GM21528 (cell line): ENCODE data around the gene IL18BP.

Source experiments
- ATAC-seq: cut with Tn5 transposase; IDR thresholded peaks from one replicate; pipeline ENCODE4 v1.9.1; 2021; ENCODE audit warnings: mild to moderate bottlenecking, moderate library complexity; ENCODE audit not compliant: unreplicated experiment, low FRiP score

The IL18BP gene

DNA sequence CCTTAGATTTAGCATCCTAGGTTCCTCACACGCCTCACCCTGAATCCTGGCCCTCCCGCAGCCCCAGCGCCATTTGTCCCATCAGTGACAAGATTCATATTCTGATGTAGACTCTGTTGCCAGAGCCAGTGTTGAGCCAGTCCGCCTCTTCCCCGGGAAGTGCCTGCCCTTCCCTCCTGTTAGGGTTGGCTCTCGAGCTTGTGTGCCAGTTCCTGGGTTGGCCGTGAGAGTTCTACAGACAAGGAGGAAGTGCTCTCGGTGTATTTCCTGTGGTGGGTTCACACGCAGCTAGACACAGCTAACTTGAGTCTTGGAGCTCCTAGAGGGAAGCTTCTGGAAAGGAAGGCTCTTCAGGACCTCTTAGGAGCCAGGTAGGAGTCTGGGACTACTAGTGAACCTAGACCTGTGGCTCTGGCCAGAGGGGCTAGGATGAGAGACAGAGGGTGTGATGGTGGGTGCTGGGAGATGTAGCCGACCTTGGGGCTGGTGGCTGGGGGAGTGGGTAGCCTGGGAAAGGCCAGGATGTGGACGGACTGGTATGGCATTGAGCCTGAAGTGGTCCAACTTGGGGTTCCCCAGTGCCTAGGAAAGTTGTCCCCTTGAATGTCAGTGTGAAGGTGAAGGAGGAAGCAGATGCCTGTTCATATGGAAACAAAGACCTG, at the start of gene IL18BP:
IL18BP (plus strand) TSS at position 261 of the 662 bp plus-strand sequence. CDS start 1,076 bp downstream, outside the sequence.
- ATAC-seq = no peak

DNA sequence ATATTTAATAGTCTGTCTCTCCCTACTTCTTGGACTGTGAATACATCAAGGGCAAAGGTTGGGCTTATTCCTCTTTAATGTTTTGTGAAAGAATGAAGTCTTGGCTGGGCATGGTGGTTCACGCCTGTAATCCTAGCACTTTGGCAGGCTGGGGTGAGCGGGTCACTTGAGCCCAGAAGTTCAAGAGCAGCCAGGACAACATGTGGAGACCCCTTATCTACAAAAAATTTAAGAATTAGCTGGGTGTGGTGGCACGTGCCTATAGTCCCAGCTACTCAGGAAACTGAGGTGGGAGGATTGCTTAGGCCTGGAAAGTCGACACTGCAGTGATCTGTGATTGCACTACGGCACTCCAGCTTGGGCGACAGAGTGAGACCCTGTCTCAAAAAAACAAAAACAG, 49.7 kb upstream of the IL18BP start:
- no peak for ATAC-seq

DNA sequence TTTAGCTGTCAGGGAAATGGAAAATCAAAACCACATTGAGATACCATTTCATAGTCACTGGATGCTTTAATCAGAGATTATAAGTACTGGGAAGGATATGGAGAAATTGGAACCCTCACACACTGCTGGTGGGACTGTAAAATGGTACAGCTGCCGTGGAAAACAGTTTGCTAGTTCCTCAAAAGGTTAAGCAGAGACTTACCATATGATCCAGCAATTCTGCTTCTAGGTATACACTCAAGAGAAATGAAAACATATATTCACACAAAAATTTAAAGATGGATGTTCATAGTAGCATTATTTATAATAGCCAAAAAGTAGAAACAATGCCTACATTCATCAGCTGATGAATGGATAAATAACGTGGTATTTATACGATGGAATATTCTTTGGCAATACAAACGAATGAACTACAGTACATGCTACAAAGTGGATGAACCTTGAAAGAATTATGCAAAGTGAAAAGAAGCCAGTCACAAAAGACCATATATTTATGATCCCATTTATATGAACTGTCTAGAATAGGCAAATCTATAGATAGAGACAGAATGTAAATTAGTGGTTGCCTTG, 46.9 kb upstream of the IL18BP start:
- no peak for ATAC-seq

DNA sequence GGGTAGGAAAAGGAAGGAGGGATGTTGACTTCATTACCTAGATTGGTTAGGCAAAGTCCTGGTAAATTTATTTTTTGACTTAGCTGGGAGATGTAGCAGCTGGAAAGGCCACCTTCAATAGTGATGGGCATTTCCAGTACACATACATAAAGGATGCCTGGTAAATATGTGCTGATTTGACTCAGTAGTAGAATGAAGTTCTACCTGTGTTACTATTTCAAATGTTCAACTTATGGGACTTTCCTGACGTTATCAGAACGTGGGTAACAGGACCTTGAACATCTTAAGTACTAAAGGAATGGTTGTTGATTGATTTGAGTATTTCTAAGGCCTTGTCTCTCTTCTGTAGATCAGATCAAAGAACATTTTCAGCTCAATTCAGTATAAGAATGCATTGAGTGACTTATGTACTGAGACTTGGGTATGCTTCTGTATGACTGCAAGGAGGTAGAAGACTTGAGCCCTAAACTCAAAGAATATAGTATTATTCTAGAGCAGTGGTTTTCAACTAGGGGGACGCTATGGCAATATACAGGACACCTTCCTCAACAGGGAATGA, 42.7 kb upstream of the IL18BP start:
- no peak for ATAC-seq

DNA sequence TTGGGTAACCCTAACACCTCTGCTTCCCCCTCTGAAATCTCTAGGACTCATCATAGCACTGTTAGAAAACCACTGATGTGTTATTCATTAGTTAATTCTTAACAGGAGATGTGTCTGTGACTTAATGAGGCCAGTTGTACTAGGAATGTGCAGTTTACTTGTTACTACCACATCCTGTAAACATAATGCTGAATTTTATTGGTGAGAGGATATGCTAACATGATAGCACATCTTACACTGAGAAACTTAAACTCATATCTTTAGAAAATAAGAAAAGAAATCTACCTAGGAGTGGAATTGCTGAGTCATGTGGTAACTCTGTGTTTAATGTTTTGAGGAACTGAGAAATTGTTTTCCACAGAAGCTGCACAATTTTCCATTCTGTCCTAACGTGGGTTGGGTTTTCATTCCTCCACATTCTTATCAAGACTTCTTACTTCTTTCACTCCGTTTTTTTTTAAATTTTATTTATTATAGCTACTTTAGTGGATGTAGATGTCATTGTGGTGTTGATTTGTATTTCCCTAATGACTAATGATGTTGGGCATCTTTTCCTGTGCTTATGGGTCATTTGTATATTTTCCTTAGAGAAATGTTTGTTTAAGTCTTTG, 36.2 kb upstream of the IL18BP start:
- ATAC-seq = no peak

DNA sequence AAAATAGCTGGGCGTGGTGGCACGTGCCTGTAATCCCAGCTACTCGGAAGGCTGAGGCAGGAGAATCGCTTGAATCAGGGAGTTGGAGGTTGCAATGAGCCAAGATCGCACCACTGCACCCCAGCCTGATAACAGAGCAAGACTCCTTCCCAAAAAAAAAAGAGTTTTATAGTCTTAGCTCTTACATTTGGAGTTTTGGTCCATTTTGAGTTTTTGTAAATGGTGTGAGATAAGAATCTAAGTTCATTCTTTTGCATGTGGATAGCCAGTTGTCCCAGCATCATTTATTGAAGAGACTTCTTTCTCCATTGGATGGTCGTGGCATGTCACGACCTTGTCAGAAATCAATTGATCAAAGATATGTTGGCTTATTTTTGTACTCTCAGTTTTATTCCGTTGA, 35.2 kb upstream of the IL18BP start:
- ATAC-seq = no peak

DNA sequence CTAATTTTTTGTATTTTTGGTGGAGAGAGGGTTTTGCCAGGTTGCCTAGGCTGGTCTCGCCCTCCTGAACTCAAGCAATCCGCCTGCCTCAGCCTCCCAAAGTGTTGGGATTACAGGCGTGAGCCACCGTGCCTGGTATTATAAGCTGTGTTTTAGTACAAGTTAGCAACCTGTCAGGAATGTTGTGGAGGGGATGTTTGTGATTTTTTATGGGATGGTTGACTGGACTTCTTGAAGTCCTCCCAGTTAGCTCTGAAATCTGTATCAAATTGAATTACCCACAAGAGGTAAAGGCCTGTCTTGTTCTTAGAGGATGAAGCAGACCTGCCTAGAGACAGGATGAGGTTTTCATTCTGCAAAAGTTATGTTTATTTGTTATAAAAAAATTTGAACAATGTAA, 34.1 kb upstream of the IL18BP start:
- no peak for ATAC-seq

DNA sequence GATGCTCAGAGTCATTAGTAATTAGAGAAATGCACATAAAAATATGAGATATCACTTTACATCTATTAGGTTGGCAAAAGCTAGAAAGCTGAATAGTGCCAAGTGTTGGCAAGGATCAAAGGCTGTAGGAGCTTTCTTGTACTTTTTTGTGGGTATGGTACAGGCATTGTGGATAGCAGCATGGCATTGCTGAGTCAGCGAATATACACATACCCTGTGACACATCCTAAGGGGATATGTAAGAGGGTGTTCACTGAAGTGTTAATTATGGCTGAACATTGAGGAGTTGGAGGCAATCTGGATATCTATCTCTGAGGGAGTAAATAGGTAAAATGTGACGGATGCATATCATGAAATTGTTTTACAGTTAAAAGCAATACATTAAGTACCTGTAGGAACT, 27.0 kb upstream of the IL18BP start:
- no peak for ATAC-seq

DNA sequence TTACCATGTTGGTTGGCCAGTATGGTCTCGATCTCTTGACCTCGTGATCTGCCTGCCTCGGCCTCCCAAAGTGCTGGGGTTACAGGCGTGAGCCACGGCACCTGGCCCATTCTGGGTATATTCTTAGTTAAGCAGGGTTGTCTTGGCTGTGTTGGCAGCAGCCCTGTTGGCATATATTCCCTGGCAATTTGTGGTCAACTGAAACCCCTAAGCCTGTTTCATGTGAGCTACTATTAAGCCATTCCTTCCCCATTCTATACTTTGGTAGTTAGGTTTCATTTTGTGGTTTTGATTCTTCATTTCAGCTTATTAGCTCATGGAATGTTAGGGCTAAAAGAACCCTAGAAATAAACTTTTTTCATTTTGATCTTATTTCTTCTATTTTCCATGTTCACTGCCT, 22.2 kb upstream of the IL18BP start:
- ATAC-seq = no peak

DNA sequence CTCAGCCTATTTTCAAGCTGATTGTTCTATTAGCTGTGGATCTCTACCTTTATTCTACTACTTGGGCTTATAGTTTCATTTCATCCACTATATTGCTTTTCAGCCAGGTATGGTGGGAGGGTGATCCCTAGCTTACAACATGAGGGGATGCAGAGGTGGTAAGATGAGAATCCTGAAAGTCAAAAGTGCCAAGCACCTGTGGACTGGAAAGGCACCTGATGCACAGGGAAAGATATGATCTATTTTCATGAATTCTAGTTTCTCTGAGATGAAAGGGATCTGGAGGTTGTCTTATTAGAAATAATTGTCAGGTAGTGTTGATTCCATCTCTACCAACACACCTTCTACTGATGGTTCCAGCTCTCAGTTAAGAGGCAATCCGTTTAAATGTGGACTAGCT, 21.6 kb upstream of the IL18BP start:
- ATAC-seq = no peak

DNA sequence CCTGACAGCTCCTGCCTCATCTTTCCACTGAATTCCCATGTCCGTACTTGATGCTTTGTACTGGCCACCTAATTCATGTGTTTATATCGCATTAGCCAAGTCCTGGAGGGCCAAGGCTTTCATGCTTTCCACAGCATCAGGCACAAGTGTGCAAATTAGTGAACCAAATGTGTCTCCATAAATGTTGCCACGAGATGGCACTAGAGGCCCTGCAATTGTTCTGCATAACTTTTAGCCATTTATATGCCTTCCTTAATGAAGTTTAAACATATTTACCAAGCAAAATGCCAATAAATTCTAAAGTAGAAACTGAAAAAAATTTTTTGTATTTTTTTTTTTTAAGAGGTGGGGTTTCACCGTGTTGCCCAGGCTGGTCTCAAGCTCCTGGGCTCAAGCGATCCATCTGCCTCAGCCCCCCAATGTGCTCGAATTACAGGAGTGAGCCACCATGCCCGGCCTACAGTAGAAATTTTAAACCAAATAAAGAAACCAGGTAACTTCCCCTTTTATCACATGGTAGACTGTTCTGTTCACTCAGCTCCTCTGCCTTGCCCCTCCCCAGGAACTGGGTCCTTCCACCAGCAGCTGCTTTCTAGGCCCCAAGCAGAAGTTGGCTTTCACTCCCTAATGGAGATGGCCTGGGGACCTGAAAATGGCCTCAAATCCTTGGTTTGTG, 20.8 kb upstream of the IL18BP start:
- no peak for ATAC-seq

DNA sequence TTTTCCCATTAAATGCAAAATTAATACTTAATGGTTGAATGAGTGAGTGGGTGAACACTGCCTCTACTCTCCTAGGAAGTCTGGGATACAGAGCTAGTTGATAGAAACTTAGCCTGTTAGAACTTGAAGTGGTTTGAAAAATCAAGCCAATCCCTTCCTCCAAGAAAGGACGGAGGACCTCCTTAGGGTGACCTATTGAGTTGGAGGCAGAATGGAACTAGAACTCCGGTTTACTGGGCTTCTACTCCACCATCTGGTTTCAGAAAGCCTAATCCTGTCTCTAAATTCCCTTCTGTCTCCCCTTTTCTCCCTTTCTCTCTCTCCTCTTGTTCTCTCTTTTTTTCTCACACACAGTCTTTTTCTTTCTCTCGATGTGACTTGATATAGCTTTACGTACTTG, 19.6 kb upstream of the IL18BP start:
- no peak for ATAC-seq

DNA sequence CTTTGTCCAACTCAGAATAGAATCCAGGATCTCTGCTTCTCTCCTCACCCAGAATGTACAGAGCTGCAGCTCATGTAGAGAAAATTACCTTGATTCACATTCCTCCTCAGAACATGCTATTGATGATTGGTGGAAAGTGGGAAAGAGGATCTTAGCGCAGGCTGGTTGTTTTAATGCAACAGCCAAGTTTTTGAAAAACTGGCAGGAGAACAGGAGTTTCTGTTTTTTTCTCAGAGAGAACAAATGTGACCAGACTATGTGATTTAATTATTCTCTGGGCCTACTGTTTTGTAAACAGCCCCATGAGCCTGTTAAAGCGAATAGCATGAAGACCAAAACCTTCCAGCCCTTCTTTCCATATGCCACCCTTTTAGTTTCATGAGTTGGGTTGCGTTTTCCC, 19.1 kb upstream of the IL18BP start:
- ATAC-seq = no peak

DNA sequence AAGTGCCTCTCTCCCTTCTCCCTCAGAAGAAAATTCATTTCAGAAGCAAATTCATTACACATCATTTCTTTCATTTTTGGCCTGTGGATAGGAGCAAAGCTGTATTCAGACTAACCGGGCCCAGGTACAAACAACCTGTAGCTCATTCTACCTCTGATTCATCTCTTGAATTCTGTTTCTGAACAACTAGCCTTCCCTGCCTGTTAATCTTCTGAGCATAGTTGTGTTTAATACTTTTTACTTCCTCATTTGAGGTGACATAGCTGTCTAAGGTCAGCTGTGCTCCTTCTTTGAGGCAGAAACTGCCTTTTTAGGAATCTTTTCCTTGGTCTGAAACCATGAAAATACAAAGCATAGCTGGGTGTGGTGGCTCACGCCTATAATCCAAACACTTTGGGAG, 12.6 kb upstream of the IL18BP start:
- no peak for ATAC-seq

DNA sequence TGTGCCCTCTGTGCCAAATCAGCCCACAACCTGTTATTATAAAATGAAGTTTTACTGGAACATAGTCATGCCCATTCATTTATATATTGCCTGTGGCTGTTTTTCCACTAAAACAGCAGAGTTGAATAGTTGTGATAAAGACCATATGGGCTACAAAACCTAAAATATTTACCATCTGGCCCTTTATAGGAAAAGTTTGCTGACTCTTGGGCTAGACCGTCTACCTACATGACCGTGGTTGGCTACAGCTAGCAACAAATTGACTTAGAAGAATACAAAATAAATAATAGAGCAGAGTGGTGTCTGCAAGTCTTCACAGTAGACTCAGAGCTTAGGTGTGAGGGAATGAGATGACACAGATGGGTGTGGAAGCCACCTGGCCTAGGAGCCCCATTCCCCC, 11.2 kb upstream of the IL18BP start:
- no peak for ATAC-seq

DNA sequence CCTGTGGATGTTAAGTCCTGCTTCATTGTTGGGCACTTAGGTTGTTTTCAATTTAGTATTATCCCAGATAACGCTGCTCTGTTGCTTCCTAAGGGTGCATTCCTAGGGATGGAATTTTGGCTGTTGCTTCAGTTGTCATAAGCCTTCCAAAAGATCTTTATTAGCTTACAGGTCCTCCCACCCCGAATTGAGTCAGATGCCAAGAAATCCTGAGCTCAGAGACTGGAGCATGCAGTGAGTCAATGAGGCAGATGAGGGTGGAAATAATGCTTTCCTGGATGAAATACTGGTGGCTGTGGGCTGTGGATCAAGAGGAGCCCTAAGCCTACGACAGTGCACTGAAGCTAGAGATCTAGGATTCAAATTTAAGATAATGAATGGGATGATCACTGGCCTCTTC, 10.7 kb upstream of the IL18BP start:
- ATAC-seq = no peak

DNA sequence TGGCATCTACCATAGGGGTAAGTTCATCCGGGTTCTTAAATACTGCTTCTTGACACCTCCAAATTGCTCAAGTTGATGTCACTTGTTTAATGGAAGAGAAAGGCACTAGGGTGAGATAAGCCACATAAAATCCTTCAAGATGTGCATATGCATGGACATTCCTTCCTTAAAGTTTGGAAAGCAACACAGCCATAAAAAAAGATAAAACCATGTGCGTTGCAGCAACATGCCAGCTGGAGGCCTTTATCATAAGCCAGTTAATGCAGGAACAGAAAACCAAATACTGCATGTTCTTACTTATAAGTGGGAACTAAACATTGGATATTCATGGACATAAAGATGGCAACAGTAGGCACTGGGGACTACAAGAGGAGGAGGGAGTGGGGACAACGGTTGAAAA, 8.0 kb upstream of the IL18BP start:
- no peak for ATAC-seq

DNA sequence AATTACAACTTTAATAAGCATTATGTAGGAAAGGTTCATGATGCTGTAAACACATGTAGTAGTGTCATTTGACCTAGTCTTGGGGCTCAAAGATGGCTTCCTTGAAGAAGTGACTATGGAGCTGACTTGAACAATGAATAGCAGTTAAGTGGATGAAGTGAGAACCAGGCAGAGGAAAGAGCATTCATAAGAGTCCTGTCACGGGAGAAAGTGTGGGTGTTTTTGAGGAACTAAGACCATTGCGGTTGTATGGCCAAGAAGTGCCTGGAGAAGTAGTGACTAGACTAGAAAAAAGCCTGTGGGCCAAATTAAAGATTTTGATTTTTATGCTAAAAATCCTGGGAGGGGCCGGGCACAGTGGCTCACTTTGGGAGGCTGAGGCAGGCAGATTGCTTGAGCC, 7.2 kb upstream of the IL18BP start:
- peak; percentile 51 for ATAC-seq

DNA sequence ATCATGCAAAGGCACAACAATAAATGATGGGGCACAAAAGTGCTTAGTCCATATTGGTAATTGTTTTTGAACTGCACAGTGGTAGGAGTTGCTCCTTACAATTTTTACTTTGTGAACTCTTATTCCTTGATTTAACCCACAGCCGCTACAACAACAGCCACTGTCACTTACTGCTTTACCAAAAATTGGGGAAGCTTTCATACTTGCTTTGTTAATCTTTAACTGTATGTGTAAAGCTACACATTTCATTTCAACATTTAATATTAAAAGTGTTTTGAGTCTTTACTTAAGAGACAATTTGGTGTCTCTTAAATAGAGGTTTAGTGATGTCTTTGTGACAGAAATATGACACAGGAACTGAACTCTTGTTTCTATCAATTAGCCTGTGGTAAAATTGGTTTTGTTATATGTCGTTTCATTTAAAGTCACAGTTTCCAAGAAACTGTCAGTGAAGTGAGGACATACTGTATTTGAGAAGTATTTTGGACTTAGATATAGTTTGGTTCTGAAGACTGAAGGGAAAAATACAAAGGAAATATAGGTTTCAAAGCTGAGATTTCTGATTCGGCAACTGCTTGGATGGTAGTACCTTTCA, 6.5 kb upstream of the IL18BP start:
- no peak for ATAC-seq

DNA sequence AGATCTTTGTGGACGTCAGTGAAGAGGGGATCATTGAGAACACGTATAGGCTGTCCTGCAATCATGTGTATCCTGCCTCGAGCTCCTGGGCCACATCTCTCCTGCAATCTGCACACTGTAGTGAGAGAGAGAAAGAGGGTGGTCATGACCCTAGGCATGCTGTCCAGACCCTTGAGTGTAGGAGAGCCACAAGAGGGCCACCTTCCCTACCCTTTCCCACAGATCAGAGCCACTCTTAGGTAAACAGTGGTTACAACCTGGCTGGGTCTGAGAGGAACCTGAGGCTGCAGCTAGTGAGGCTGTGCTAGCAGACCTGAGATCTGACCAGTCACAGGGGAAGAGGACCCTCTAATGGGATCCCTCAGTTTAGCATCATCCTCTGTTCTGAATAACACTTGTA, 3.9 kb upstream of the IL18BP start:
- no peak for ATAC-seq

DNA sequence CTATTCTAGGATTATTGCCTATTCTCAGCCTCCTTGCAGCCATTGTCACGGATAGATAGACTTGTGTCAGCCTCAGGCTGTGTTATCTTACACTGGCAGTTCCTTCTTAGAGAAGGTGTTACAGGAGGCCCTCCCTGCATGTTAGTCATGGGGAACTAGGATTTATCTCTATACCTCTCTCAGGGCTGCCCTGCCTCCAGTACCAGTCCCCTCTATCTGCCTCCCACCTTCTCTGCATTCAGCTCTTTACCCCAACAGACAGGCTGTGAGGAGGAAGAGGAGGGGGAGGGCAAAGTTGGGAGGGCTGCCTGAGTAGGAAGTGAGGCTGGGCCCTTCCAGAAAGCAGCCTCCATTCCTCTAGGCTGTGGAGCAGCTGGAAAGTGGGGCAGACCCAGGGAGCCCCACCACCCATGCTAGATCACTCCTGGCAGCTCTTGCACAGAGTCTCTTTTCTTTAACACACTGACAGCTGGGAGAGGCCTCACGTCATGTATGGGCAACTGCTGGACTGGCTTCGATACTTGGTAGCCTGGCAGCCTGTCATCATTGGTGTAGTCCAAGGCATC, 2.9 kb upstream of the IL18BP start:
- ATAC-seq = no peak
